Smooth muscle cell of the brain vasculature (primary cell): ENCODE results near the gene BHLHE23.

Source experiments
- DNase-seq: peaks from one replicate; pipeline ENCODE4 v3.0.0-alpha.2; 2012; ENCODE audit warnings: low read depth, low spot score

The BHLHE23 gene

DNA sequence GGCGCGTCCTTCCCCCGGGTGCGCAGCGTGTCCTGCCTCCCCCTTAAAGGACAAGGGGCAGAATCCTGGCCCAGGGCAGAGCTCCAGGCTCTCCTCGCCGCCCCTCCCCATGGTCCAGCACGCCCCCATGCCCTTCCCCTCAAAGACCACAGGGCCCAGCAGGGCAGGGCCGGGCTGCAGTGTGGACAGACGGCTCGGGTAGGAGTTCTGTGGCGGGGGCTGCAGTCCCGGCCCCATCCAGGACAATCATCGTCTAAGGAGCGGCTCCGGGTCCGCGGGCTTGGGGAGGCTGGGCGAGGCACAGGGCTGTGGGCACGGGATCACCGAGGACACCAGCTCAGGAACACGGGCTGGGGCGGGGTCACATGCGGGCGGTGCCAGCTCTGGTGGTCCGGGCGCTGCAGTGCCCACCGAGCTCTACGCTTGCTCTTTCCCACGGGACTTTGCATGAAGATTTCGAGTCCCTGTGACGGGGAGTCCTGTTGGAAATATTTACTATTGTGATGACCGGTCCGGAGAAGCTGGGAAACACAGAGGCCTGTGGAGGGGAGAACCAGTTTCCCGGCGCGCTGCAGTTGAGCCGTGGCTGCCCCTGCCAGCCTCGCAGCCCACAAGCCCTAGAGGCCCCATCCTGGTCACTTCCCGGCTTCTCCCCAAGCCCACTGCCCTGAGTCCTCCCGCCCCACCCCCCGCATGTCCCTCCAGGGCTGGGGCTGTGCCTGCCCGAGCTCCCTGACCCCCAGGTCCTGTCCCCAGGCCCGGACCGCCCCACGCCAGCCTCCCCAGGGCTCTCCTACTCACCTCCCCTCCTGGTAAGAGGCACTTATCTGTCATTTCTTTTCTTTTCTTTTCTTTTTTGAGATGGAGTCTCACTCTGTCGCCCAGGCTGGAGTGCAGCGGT, 33.7 kb downstream of the BHLHE23 start:
- no peak for DNase-seq

GRCh38 chr20:62971950-62972844, 34.6 kb downstream of the BHLHE23 start:
- DNase-seq: peak; percentile 33

DNA sequence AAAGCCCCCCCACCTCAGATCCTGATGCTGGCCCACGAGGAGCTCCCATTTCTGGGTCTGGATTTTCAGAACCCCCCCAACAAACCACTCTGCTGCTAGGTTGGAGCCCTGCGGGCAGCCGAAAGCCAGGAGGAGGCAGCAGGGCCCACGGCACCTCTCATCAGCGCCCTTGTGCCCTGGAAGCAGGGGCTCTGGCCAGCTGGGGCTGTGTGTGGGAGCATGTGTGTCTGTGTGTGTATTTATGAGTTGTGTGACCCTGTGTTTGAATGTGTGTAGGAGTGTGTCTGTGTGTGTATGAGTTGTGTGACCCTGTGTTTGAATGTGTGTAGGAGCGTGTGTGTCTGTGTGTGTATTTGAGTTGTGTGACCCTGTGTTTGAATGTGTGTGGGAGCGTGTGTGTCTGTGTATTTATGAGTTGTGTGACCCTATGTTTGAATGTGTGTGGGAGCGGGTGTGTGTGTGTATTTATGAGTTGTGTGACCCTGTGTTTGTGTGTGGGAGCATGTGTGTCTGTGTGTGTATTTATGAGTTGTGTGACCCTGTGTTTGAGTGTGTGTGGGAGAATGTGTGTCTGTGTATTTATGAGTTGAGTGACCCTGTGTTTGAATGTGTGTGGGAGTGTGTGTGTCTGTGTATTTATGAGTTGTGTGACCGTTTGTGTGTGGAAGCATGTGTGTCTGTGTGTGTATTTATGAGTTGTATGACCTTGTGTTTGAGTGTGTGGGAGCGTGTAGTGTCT, 35.4 kb downstream of the BHLHE23 start:
- DNase-seq: no peak

GRCh38 chr20:62970307-62971210, 36.2 kb downstream of the BHLHE23 start:
- no peak for DNase-seq

GRCh38 chr20:62969939-62970306, 36.8 kb downstream of the BHLHE23 start:
- no peak for DNase-seq

GRCh38 chr20:62969179-62969760, 37.5 kb downstream of the BHLHE23 start:
- no peak for DNase-seq

GRCh38 chr20:62968378-62969178, 38.2 kb downstream of the BHLHE23 start:
- DNase-seq: no peak

GRCh38 chr20:62967628-62968351, 39.0 kb downstream of the BHLHE23 start:
- DNase-seq: no peak

DNA sequence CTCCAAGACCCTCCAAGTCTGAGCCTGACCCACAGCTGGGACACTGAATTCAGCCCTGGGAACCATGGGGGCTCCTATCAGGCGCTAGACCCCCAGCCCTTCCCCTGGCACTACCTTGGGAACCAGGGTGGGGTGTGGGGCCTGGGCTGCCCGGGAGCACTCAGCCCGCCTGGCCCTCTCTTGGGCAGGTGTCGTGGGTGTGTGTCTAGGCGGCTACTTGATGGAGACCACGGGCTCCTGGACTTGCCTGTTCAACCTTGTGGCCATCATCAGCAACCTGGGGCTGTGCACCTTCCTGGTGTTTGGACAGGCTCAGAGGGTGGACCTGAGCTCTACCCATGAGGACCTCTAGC, 39.6 kb downstream of the BHLHE23 start:
- DNase-seq: no peak

- no peak for DNase-seq
Measured at GRCh38 chr20:62966212-62967148, 40.3 kb downstream of the BHLHE23 start.

GRCh38 chr20:62965363-62965771, 41.4 kb downstream of the BHLHE23 start:
- no peak for DNase-seq

DNA sequence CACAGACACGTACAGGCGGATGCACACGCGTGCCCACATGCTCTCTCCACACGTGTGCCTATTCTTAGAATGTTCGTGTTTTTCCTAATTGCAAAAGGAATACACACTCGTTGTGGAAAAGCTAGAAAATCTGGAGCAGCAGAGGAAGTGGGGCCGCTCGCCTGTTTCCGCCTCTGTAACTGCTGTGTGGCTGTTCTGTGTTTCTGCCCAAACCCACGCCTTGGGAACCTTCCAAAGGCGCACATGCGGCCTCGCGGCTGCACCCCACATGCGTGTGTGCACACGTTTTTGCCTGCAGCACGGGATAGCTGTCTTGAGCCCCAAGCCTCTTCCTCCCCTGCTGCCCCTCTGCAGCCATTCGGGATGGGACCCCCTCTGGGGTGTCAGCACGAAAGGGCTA, 42.1 kb downstream of the BHLHE23 start:
- no peak for DNase-seq

GRCh38 chr20:62963614-62964397, 43.0 kb downstream of the BHLHE23 start:
- no peak for DNase-seq

GRCh38 chr20:62962891-62963613, 43.7 kb downstream of the BHLHE23 start:
- DNase-seq: no peak

DNA sequence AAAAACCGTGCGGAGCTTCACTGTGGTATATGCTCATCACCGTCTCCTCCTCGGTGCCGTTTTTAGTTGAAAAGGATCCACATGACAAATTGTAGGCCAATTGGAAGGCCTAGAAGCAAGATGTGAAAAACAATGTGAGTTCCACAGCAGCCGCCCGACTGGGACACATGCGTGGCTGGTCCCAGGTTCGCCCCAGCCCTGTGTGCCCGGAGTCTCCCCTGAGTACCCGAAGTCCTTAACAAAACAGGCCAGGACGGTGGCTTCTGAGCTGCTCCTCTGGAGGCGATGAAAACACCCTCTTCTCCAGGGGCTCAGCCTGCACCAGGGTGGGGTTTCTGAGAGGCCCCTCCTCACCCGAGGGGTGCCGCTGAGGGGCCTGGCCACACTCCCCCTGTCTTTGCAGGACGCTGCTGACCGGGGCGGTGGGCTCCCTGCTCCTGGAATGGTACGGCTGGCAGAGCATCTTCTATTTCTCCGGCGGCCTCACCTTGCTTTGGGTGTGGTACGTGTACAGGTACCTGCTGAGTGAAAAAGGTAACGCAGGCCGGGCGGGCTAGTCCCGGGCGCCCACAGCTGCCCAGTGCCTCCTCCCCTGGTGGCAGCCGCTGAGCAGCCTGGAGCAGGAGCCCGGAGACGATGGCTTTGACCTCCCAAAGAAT, 44.4 kb downstream of the BHLHE23 start:
- no peak for DNase-seq

GRCh38 chr20:62961799-62962198, 45.0 kb downstream of the BHLHE23 start:
- DNase-seq: no peak
